Activated T-cell treated with anti-CD3 and anti-CD28 coated beads, Interleukin-2, amount 50 U/mL, for 4 hours (primary cell): ENCODE data around the gene NTMT1. TPM values are rescaled to one million over a fixed set of nuclear protein-coding genes. Genes with fewer than 3 reads are reported as not detected.
A peak's percentile ranks its signal among the peaks of the same experiment; 100 is the strongest.

ENCODE experiments used
- ATAC-seq, 2 donors: fragments of 200-7000 bp; cut with Tn5 transposase; one replicate each; pipeline ENCODE4 v1.10.0; 2021
- DNase-seq: peaks from one replicate; pipeline ENCODE4 v3.0.0-alpha.2; 2020
- H3K27me3 Mint-ChIP-seq: one replicate; pipeline ENCODE4 v1.8.0; 2021; ENCODE audit warnings: low read depth, mixed read lengths
- H3K36me3 Mint-ChIP-seq: one replicate; pipeline ENCODE4 v1.8.0; 2022; ENCODE audit warnings: mixed read lengths; ENCODE audit not compliant: insufficient read depth
- H3K4me1 Mint-ChIP-seq: one replicate; pipeline ENCODE4 v1.8.0; 2021; ENCODE audit warnings: low read depth, mixed read lengths
- H3K4me3 Mint-ChIP-seq: one replicate; pipeline ENCODE4 v1.8.0; 2021; ENCODE audit warnings: mild to moderate bottlenecking, moderate library complexity, mixed read lengths
- H3K9me3 Mint-ChIP-seq: one replicate; pipeline ENCODE4 v1.8.0; 2021; ENCODE audit warnings: mixed read lengths
- total RNA-seq, 3 donors: library from RNA; stranded (reverse); gene quantifications; one replicate each; pipeline ENCODE4 v1.2.1, GENCODE V29; 2021

NTMT1 gene
- total RNA-seq, 3 donors from 2014 or later, result 93.4 to 111 (median 96.6) TPM

DNA sequence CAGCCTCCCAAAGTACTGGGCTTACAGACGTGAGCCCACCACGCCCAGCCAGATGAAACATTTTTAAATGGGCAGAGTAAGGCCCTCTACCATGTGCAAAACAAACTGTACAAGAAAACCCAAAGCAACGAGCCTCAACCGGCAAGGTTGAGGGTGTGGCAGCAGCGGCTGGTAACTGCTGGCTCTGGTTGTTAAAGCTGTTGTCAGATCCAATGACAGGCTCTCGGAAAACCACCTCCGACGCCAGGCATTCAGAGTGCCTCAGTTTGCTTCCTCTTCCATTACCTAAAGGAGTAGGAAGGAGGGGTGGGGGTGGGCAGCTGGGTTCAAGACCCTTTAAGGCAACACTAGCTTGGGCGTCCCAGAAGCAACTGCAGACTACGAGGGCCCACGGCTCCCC, 18.4 kb downstream of the NTMT1 start:
- Mint-ChIP-seq H3K9me3 (no peaks in the 10 kb centered on the region), H3K27me3 (peaks cover 2% of the 10 kb centered on the region), H3K4me1 (peaks cover 20% of the 10 kb centered on the region), H3K4me3 (no peak overlapping the region), H3K36me3 (no peaks in the 10 kb centered on the region)
- DNase-seq (no peak), ATAC-seq (no peak)

DNA sequence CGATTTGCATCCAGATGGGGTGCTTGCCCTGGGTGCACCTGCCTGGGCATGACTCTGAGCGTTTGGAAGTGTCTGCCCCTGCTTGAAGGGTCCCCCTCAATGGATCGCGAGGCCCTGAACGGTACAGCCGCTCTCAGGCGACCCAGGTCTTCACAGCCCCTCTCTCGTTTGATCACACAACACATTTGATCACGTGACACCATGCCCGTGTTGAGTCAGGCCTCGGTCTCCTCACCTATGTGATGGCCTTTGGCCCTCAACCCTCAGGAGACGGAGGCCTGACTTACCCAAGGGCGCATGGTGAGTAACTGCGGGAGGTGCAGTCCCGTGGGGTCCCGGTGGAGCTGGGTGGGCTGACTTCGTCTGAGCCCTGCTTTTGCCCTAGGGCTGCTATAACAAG, 18.9 kb downstream of the NTMT1 start:
- no peaks in the 10 kb centered on the region for H3K9me3 Mint-ChIP-seq
- no peak for ATAC-seq
- peaks cover 18% of the 10 kb centered on the region for H3K4me1 Mint-ChIP-seq
- no peak for DNase-seq
- peaks cover 2% of the 10 kb centered on the region for H3K27me3 Mint-ChIP-seq
- H3K4me3 Mint-ChIP-seq, result no peak overlapping the region
- no peaks in the 10 kb centered on the region for H3K36me3 Mint-ChIP-seq

DNA sequence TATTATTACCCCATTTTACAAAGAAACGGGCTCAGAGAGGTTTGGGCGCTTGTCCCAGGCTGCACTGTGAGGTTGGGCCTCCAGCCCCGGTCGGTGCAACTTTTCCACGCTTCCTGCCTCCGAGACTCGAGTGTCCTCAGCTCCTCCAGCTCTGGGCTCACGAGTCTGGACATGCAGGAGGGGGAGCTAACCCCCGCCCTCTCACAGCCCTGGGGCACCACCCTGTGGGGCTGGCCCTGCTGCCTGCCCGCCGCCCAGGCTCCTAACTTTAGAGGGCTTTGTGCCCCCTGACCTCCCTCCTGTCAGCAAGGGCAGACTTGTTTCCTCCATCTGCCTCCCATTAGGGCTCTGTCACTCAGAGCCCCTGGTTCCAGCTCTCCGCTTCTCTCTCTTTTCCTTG, 20.3 kb downstream of the NTMT1 start:
- Mint-ChIP-seq H3K36me3 (no peaks in the 10 kb centered on the region), H3K4me3 (no peak overlapping the region), H3K4me1 (peaks cover 4% of the 10 kb centered on the region), H3K9me3 (no peaks in the 10 kb centered on the region), H3K27me3 (peaks cover 2% of the 10 kb centered on the region)
- DNase-seq (no peak), ATAC-seq (no peak)

DNA sequence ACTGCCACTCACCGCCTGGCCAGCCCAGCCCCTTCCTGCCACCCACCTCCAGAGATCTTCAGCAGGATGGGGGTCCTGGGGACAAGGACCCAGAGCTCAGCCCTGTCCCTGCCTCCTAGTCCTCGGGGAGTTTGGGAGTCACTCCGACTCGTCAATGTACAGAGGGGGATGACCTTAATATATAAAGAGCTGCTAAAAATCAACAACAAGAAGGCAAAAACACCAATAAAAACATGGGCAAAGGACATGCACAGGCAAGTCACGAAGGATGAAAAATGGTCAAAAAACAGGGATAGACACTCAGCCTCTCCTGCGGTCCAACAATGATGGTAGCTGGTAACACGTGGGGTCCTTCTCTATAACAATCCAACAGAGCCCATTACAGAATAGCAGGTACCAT, 20.7 kb downstream of the NTMT1 start:
- Mint-ChIP-seq H3K4me1 (peaks cover 3% of the 10 kb centered on the region), H3K36me3 (no peaks in the 10 kb centered on the region), H3K27me3 (peaks cover 2% of the 10 kb centered on the region), H3K9me3 (no peaks in the 10 kb centered on the region), H3K4me3 (no peak overlapping the region)
- ATAC-seq, result no peak
- no peak for DNase-seq

DNA sequence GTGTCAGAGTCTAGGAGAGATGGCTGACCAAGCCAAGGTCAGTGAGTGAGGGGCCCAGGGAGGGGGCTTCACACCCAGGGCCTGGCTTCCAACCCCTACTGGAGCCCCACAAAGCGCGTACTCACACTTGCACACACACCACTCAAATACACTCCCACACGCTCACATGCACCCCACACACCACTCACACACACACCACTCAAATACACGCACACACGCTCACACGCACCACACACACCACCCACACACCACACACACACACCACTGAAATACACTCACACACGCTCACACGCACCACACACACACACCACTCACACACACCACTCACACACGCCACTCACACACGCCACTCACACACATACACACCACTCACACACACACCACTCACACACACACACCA, 21.7 kb downstream of the NTMT1 start:
- H3K4me1 Mint-ChIP-seq, result no peaks in the 10 kb centered on the region
- peaks cover 2% of the 10 kb centered on the region for H3K27me3 Mint-ChIP-seq
- DNase-seq, result no peak
- no peaks in the 10 kb centered on the region for H3K36me3 Mint-ChIP-seq
- ATAC-seq, result no peak
- H3K4me3 Mint-ChIP-seq, result no peak overlapping the region
- H3K9me3 Mint-ChIP-seq, result no peaks in the 10 kb centered on the region

DNA sequence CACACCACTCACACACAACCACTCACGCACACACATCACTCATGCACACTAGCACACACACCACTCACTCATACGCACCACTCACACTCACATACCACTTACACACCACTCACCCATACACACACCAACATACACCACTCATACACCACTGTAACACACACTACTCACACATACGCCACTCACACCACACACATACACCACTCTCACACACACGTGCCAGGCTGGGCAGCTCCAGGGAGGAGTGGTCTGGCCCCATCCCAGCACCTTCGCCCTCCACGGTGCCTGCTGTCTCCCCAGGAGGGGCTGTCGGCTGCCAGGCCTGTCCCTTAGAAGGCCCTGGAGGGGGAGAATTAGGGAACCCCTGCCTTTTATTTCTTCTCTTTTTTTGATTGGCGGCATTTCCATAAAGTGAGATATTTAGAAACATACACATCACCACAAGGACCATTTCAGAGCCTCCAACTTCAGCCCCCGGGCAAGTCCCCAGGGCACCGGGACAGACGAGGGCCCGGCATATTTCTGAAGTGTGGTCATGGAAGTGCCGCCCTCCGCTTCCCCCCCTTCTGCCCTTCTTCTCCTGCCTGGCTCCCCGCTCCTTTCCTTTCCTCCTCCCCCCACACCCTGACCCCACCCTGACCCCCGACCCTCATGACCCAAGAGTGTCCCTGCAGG, 22.3 kb downstream of the NTMT1 start:
- no peak for ATAC-seq
- H3K4me1 Mint-ChIP-seq, result no peaks in the 10 kb centered on the region
- no peak for DNase-seq
- no peak overlapping the region for H3K4me3 Mint-ChIP-seq
- peaks cover 2% of the 10 kb centered on the region for H3K27me3 Mint-ChIP-seq
- no peaks in the 10 kb centered on the region for H3K9me3 Mint-ChIP-seq
- no peaks in the 10 kb centered on the region for H3K36me3 Mint-ChIP-seq

DNA sequence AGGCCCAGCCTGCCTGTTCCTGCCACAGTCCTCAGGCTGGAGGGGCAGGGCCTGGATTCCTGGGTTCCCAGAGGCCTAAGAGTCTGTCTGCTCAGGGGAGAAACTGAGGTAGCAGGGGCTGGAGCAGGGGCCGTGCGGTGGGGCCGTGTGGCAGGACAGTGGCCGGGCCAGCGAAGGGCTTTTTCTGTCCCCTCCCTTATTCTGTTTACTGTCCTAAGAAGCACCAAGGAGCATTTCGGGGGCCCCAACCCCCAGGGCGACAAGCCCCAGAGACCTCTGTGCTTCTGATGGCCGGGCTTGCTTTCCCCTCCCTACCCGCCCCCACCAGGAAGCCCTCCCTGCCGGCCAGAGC, 22.8 kb downstream of the NTMT1 start:
- H3K4me1 Mint-ChIP-seq, result no peaks in the 10 kb centered on the region
- H3K27me3 Mint-ChIP-seq, result peaks cover 3% of the 10 kb centered on the region
- ATAC-seq (no peak), DNase-seq (no peak)
- no peak overlapping the region for H3K4me3 Mint-ChIP-seq
- no peaks in the 10 kb centered on the region for H3K36me3 Mint-ChIP-seq
- H3K9me3 Mint-ChIP-seq, result no peaks in the 10 kb centered on the region

DNA sequence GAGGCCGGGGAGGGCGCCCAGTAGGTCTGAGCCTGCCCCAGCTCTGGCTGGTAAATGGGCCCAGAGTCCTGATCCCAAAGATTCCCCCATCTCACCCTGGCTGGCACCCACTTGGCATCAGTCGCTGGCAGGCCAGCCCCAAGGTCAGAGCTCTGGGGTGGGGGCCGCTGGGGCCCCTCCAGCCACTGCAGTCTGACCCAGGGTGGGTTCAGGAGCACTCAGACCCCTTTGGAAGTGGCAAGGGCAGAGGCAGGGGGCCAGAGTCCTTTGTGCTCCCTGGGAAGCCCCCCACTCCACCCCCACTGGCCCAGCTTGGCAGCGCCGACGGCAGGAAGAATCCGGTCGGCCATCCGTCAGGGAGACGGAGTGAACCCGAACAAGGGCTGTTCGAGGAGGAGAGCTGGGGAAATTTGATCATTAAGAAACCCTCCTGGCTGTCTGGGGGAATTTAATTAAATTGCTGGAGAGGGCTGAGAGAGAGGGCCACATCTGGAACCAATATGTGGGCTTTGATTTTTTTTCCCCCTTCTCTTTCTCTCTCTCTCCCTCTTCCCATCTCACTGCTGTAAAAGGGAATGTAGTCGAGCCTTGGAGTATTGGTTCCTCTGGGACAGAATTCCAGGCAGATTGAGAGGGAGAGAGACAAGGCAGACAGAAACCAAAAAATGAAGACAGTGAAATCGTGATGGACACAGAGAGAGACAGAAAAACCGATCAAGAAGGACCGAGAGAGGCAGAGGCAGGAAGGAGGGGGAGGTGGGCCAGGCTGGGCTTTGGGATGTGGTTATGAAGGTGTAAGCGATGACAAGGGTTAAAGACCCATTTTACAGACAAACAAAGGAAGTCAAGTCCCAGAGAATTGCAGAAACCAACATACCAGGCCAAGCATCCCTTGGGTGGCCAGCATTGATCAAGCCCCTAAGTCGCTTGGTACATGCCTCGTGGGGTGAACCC, 24.0 kb downstream of the NTMT1 start:
- H3K9me3 Mint-ChIP-seq, result no peaks in the 10 kb centered on the region
- H3K4me3 Mint-ChIP-seq, result no peak overlapping the region
- DNase-seq (no peak), ATAC-seq (no peak)
- no peaks in the 10 kb centered on the region for H3K36me3 Mint-ChIP-seq
- H3K4me1 Mint-ChIP-seq, result no peaks in the 10 kb centered on the region
- peaks cover 3% of the 10 kb centered on the region for H3K27me3 Mint-ChIP-seq

DNA sequence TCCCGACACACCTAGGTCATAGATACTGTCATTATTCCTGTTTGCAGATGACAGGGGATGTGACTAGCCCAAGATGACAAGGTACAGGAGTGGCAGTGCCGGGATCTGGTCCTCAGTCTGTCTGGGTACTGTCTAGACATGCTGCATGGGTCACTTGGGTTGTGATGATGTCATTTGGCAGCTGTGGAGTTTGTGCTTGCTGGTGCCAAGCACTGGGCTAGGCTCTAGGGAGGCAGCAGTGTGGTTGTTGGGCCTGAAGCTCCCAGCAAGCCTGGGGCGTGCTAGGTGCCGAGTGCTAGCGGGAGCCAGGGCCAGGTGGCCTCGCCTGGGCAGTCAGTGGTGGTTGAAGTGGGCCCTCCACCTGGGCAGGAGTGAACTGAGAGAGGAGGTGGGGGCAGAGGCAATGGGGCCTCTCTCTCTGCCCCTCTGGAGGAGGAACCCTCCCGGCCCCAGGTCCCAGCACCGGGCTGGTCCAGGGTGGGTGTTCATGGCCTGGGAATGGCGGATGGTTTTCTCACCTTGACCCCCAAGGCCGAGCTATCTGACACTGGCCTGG, 24.8 kb downstream of the NTMT1 start:
- no peak overlapping the region for H3K4me3 Mint-ChIP-seq
- no peak for DNase-seq
- H3K4me1 Mint-ChIP-seq, result no peaks in the 10 kb centered on the region
- no peaks in the 10 kb centered on the region for H3K9me3 Mint-ChIP-seq
- H3K27me3 Mint-ChIP-seq, result peaks cover 7% of the 10 kb centered on the region
- ATAC-seq, result no peak
- no peaks in the 10 kb centered on the region for H3K36me3 Mint-ChIP-seq

DNA sequence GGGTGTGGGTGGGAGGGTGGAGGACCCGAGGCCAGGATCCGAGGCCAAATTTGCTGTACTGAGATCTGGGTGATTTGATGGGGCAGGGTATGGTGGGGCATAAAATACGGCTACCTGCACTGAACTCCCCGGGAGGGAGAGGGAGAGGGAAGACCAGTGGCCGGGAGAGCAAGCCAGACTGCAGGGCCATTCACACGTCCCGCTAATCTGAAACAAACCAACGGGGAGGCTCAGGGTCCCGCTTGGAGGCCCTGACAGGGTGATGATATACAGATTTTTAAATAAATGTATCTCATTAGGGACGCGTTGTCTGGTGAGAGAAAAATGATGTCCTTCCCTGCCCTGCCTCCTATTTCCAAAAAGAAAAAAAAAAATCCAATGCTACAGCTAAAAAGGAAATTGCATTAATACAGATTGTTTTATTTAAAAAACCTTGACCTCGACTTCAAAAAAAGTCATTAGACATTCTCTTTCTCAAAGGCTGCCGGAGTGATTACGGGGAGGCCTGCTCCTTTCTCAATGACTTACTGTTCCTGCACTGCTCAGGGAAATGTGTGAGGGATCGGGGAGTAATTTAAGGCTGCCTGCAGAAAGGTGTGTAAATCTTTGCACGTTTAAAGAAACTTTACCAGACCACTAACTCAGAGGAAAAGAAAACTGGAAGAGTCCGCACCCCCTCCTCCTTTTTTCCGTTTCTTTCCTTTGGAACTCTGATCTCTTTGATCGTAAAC, 28.0 kb downstream of the NTMT1 start:
- Mint-ChIP-seq H3K4me1 (no peaks in the 10 kb centered on the region), H3K9me3 (no peaks in the 10 kb centered on the region), H3K27me3 (peaks cover 7% of the 10 kb centered on the region), H3K36me3 (no peaks in the 10 kb centered on the region), H3K4me3 (no peak overlapping the region)
- DNase-seq (no peak), ATAC-seq (no peak)

DNA sequence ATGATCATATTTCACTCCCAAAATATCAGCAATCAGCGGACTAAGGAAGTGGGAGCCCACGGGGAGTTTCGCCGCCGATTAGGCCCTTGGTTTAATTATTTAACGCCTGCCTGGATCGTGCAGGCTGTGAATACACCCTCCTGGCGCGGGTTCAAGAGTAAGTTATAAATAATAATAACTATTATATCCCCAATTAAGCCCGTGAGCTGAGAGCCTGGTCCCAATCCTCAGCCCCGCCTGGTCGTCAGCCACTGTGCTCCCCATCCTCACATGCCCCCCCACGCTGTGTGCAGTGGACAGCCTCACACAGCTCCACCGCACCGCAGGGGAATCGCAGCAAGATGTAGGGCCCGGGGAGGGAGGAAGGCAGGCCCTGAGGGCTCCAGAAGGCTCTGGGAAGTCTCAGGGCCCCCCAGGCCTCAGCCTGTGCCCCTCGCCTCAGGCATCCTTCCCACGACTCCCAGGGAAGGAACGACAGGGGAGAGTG, 28.6 kb downstream of the NTMT1 start:
- Mint-ChIP-seq H3K4me1 (no peaks in the 10 kb centered on the region), H3K27me3 (peaks cover 7% of the 10 kb centered on the region), H3K36me3 (no peaks in the 10 kb centered on the region), H3K9me3 (no peaks in the 10 kb centered on the region), H3K4me3 (no peak overlapping the region)
- no peak for DNase-seq
- ATAC-seq, result no peak

DNA sequence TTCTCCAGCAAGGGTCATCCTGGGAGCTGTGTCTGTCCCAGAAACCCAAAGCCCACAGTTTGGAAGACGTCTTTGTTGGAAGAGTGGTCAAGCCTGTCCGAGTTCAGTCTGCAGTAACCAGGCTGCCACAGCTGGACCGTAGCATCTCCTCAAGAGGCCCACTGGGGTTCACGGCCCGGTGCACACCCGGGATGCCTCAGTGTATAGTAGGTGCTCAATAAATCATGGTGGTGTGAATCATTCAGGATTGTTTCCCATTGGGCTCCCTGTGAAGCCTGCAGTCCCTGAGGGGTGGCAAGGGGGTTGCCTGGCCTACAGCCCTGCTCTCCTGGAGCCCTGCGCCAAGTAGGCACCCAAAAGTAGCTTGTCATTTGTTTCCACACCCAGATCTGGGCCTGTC, 29.2 kb downstream of the NTMT1 start:
- H3K36me3 Mint-ChIP-seq, result no peaks in the 10 kb centered on the region
- no peak for ATAC-seq
- no peak overlapping the region for H3K4me3 Mint-ChIP-seq
- no peak for DNase-seq
- no peaks in the 10 kb centered on the region for H3K9me3 Mint-ChIP-seq
- H3K4me1 Mint-ChIP-seq, result no peaks in the 10 kb centered on the region
- H3K27me3 Mint-ChIP-seq, result peaks cover 7% of the 10 kb centered on the region

DNA sequence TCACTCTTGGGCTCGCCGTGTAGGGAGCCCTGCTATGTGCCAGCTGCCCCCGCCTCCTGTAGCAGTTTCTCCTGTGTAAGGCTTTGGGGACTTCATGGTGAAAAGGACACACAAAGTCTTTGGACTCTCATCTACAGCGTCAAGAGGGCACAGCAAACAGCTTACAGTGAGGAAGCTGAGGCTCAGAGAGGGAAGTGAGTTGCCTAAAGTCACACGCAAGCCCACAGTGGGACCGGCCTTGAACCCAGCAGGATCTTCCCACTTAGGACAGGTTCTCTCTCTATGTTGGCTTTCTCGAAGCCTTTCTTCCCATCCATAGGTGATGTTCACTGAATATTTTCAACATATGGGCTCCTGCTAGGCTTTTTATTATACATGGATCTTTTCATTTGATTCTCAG, 29.7 kb downstream of the NTMT1 start:
- peaks cover 7% of the 10 kb centered on the region for H3K27me3 Mint-ChIP-seq
- no peak overlapping the region for H3K4me3 Mint-ChIP-seq
- H3K36me3 Mint-ChIP-seq, result no peaks in the 10 kb centered on the region
- no peak for DNase-seq
- no peak for ATAC-seq
- no peaks in the 10 kb centered on the region for H3K4me1 Mint-ChIP-seq
- H3K9me3 Mint-ChIP-seq, result no peaks in the 10 kb centered on the region

DNA sequence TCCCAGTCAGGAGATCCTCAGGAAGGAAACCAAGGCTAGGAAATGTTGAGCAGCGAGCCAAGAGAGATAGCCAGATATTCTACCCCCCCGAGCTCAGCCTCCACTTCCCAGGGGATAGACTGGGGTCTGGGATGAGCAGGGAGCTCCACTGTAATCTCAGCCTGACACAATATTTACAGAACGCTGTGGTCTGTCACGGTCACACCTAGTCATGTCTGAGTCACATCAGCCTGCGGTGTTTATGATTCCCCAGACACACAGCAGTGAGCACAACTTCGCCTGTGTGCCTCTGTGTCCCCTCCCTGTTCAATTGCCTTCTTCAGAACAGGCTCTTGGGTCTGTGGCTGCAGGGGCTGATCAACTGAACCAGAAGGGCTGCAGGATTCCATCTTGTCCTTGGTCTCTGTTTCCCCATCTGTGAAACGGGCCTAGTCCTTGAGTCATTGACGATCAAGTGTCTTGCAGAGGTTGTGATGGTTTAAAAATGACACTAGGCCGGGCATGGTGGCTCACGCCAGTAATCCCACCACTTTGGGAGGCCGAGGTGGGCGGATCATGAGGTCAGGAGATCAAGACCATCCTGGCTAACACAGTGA, 30.9 kb downstream of the NTMT1 start:
- Mint-ChIP-seq H3K4me1 (no peaks in the 10 kb centered on the region), H3K27me3 (peaks cover 7% of the 10 kb centered on the region), H3K36me3 (no peaks in the 10 kb centered on the region), H3K9me3 (no peaks in the 10 kb centered on the region), H3K4me3 (no peak overlapping the region)
- ATAC-seq (peak in 1 of 2 donors; percentile 37), DNase-seq (no peak)
